Loucy (cell line): ENCODE data around the gene ARHGAP24.
A peak's percentile ranks its signal among the peaks of the same experiment; 100 is the strongest.

Experiments
- H2AFZ ChIP-seq: fragments of 200-600 bp; sonication (generic); 2 replicates; pipeline ENCODE4 v1.6.0; 2016; ENCODE audit warnings: antibody characterized with exemption, mild to moderate bottlenecking, low read length, moderate library complexity
- H3F3A ChIP-seq: fragments of 200-600 bp; 2 replicates; pipeline ENCODE4 v1.6.0; 2016; ENCODE audit warnings: antibody characterized with exemption, low read depth, mild to moderate bottlenecking
- H3K27me3 ChIP-seq: fragments of 200-600 bp; sonication (generic); 2 replicates; pipeline ENCODE4 v1.6.1; 2014; ENCODE audit warnings: low read length, mild to moderate bottlenecking; ENCODE audit not compliant: insufficient read depth, poor library complexity, severe bottlenecking
- H3K36me3 ChIP-seq: fragments of 200-600 bp; sonication (generic); 2 replicates; pipeline ENCODE4 v1.6.1; 2016; ENCODE audit warnings: low read length; ENCODE audit not compliant: insufficient read depth
- H3K4me1 ChIP-seq: fragments of 200-600 bp; sonication (generic); 2 replicates; pipeline ENCODE4 v1.5.1; 2014; ENCODE audit warnings: low read length, mild to moderate bottlenecking; ENCODE audit not compliant: insufficient read depth, poor library complexity, severe bottlenecking
- H3K4me2 ChIP-seq: fragments of 200-600 bp; sonication (generic); 2 replicates; pipeline ENCODE4 v1.6.0; 2014; ENCODE audit warnings: antibody characterized with exemption, low read length, low read depth, mild to moderate bottlenecking; ENCODE audit not compliant: poor library complexity, severe bottlenecking
- H3K4me3 ChIP-seq: fragments of 200-600 bp; sonication (generic); 2 replicates; pipeline ENCODE4 v1.5.1; 2014; ENCODE audit warnings: low read length, mild to moderate bottlenecking, mixed read lengths; ENCODE audit not compliant: poor library complexity, severe bottlenecking
- H3K79me2 ChIP-seq: fragments of 200-600 bp; sonication (generic); 2 replicates; pipeline ENCODE4 v1.6.1; 2014; ENCODE audit warnings: low read length; ENCODE audit not compliant: insufficient read depth
- H3K9ac ChIP-seq: fragments of 200-600 bp; sonication (generic); 2 replicates; pipeline ENCODE4 v1.6.0; 2014; ENCODE audit warnings: mild to moderate bottlenecking, low read depth, low read length, moderate library complexity; ENCODE audit not compliant: poor library complexity, severe bottlenecking
- H3K9me2 ChIP-seq: fragments of 200-600 bp; sonication (generic); replicated peaks from 2 replicates; pipeline ENCODE4 v1.6.1; 2016; ENCODE audit warnings: low read depth, low read length, mixed read lengths
- H3K9me3 ChIP-seq: fragments of 200-600 bp; sonication (generic); 2 replicates; pipeline ENCODE4 v1.6.1; 2014; ENCODE audit warnings: mild to moderate bottlenecking, antibody characterized with exemption, low read length, low read depth; ENCODE audit not compliant: insufficient read depth
- H4K20me1 ChIP-seq: fragments of 200-600 bp; sonication (generic); 2 replicates; pipeline ENCODE4 v1.6.0; 2014; ENCODE audit warnings: antibody characterized with exemption, low read length, mild to moderate bottlenecking; ENCODE audit not compliant: insufficient read depth, poor library complexity, severe bottlenecking
- EZH2phosphoT487 ChIP-seq: fragments of 200-600 bp; IDR thresholded peaks from 2 replicates; pipeline ENCODE4 v1.6.1; 2018; ENCODE audit warnings: antibody characterized with exemption, mild to moderate bottlenecking, moderate library complexity, borderline replicate concordance
- TF ChIP-seq, protein P1 (sequence below): fragments of 200-600 bp; sonication (generic); conservative IDR thresholded peaks from 2 replicates; pipeline ENCODE4 v1.5.1; 2014; ENCODE audit warnings: mild to moderate bottlenecking, antibody characterized with exemption, low read length

The ARHGAP24 gene

GRCh38 chr4:85777908-85778631 lies 303.1 kb downstream of the ARHGAP24 start:
- Histone ChIP-seq H3K4me1 (no peaks in the 10 kb centered on the region), H3K27me3 (no peaks in the 10 kb centered on the region), H3K9me2 (no peaks in the 10 kb centered on the region), H3K36me3 (no peaks in the 10 kb centered on the region), H4K20me1 (no peaks in the 10 kb centered on the region), H3K4me3 (no peak overlapping the region), H3K9ac (no peak overlapping the region), H3K9me3 (no peaks in the 10 kb centered on the region), H2AFZ (0 out of 2 replicates have a peak overlapping the region, but pooled peaks have one; percentile 67), H3F3A (no peaks in the 10 kb centered on the region), H3K79me2 (no peaks in the 10 kb centered on the region), H3K4me2 (no peak overlapping the region)
- TF ChIP-seq EZH2phosphoT487, result no peak
- TF ChIP-seq, protein P1, sequence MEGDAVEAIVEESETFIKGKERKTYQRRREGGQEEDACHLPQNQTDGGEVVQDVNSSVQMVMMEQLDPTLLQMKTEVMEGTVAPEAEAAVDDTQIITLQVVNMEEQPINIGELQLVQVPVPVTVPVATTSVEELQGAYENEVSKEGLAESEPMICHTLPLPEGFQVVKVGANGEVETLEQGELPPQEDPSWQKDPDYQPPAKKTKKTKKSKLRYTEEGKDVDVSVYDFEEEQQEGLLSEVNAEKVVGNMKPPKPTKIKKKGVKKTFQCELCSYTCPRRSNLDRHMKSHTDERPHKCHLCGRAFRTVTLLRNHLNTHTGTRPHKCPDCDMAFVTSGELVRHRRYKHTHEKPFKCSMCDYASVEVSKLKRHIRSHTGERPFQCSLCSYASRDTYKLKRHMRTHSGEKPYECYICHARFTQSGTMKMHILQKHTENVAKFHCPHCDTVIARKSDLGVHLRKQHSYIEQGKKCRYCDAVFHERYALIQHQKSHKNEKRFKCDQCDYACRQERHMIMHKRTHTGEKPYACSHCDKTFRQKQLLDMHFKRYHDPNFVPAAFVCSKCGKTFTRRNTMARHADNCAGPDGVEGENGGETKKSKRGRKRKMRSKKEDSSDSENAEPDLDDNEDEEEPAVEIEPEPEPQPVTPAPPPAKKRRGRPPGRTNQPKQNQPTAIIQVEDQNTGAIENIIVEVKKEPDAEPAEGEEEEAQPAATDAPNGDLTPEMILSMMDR, result no peak

- Histone ChIP-seq H3K79me2 (no peaks in the 10 kb centered on the region), H3F3A (no peaks in the 10 kb centered on the region), H2AFZ (peak overlapping the region; percentile 67; the same call in 1 of the 2 replicates), H3K9me3 (no peaks in the 10 kb centered on the region), H3K4me3 (no peak overlapping the region), H3K27me3 (no peaks in the 10 kb centered on the region), H3K4me2 (no peak overlapping the region), H3K4me1 (no peaks in the 10 kb centered on the region), H4K20me1 (no peaks in the 10 kb centered on the region), H3K9me2 (no peaks in the 10 kb centered on the region), H3K9ac (no peak overlapping the region), H3K36me3 (no peaks in the 10 kb centered on the region)
- TF ChIP-seq, protein P1, result no peak
- no peak for TF ChIP-seq EZH2phosphoT487
These were observed 303.7 kb downstream of the ARHGAP24 start for GRCh38 chr4:85778632-85779131.

- Histone ChIP-seq H3K79me2 (no peaks in the 10 kb centered on the region), H2AFZ (peak overlapping the region; percentile 67; the same call in 1 of the 2 replicates), H3K9me3 (no peaks in the 10 kb centered on the region), H3K4me1 (no peaks in the 10 kb centered on the region), H3K27me3 (no peaks in the 10 kb centered on the region), H3K4me2 (no peak overlapping the region), H3F3A (no peaks in the 10 kb centered on the region), H3K9me2 (no peaks in the 10 kb centered on the region), H3K36me3 (no peaks in the 10 kb centered on the region), H3K4me3 (no peak overlapping the region), H4K20me1 (no peaks in the 10 kb centered on the region), H3K9ac (no peak overlapping the region)
- TF ChIP-seq, protein P1, result no peak
- no peak for TF ChIP-seq EZH2phosphoT487
These were observed 304.2 kb downstream of the ARHGAP24 start for GRCh38 chr4:85779165-85779564.
